ENCODE data around the gene NHS.

GRCh38 chrX:17689971-17690409 is 315.0 kb downstream of the NHS start:
- TF ChIP-seq CTCF (IDR thresholded peaks at IDR 0.05) (peak; percentile 72), EZH2 (IDR thresholded peaks at IDR 0.05) (no peak), EZH2phosphoT487 (IDR thresholded peaks at IDR 0.05) (no peak)

Data from neural progenitor cell (in vitro differentiated cells).